GM12875 (cell line): Measurements from ENCODE around the gene RHOBTB3.

ENCODE experiments used
- H3K4me3 ChIP-seq: one replicate; pipeline ENCODE4 v1.5.1; 2011; ENCODE audit warnings: low read depth, low read length, control low read depth
- TF ChIP-seq, protein P1 (sequence below): IDR thresholded peaks from 2 replicates; pipeline ENCODE4 v1.5.1; 2011; ENCODE audit warnings: low read depth, mild to moderate bottlenecking, control low read depth, inconsistent platforms, low read length, moderate library complexity, borderline replicate concordance; ENCODE audit not compliant: insufficient read depth

The RHOBTB3 gene

GRCh38 chr5:95839658-95840057 is 108.5 kb downstream of the RHOBTB3 start:
- TF ChIP-seq, protein P1, sequence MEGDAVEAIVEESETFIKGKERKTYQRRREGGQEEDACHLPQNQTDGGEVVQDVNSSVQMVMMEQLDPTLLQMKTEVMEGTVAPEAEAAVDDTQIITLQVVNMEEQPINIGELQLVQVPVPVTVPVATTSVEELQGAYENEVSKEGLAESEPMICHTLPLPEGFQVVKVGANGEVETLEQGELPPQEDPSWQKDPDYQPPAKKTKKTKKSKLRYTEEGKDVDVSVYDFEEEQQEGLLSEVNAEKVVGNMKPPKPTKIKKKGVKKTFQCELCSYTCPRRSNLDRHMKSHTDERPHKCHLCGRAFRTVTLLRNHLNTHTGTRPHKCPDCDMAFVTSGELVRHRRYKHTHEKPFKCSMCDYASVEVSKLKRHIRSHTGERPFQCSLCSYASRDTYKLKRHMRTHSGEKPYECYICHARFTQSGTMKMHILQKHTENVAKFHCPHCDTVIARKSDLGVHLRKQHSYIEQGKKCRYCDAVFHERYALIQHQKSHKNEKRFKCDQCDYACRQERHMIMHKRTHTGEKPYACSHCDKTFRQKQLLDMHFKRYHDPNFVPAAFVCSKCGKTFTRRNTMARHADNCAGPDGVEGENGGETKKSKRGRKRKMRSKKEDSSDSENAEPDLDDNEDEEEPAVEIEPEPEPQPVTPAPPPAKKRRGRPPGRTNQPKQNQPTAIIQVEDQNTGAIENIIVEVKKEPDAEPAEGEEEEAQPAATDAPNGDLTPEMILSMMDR = no peak
- H3K4me3 ChIP-seq = no peak overlapping the region

GRCh38 chr5:95840956-95841705 is 110.0 kb downstream of the RHOBTB3 start:
- no peak overlapping the region for H3K4me3 ChIP-seq

DNA sequence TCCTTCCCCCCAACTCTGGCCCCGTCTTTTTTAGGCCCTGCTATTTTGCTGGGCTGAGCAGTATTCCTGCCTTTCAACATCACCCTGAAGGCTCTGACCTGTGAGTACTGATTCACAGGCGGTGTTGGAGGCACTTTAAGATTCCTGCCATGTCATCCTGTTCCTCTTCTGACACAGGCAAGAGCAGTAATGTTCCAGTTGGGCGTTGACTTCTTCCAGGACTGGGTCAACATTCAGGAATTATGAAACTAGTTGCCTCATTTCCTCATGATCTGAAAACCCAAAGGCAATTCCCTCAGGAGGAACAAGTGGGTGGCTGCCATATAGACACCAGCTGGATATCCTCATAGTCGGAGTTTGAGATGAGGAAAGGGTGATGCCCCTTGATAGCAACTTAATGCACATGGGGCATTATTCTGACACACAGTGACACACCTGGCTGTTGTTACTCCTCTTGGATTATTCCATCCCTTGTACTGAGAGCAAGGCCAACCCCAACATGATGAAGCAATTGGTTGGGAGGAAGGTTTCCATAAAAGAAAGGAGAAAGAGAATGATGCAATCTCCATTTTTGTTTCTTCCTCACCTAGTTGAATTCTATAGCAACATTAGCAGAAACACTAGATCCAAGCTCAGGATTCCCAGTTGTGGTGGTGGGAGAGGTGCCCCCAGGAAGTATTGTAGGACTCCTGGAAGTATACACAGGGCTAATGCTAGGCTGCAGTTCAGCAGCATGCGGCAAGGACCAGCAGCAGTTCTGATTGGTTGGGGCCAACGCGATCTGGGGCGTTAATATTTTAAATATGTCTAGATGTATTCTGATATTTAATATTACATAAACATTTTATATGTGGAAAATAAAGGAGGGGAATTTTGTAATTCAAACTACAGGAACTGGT is 111.0 kb downstream of the RHOBTB3 start:
- TF ChIP-seq, protein P1 = no peak
- no peak overlapping the region for H3K4me3 ChIP-seq

More at GRCh38 chr5:95840956-95841705, 110.0 kb downstream of the RHOBTB3 start:
- TF ChIP-seq, protein P1 = no peak

GRCh38 chr5:95842854-95843544 is 111.9 kb downstream of the RHOBTB3 start:
- H3K4me3 ChIP-seq = no peak overlapping the region
- TF ChIP-seq, protein P1 = no peak

DNA sequence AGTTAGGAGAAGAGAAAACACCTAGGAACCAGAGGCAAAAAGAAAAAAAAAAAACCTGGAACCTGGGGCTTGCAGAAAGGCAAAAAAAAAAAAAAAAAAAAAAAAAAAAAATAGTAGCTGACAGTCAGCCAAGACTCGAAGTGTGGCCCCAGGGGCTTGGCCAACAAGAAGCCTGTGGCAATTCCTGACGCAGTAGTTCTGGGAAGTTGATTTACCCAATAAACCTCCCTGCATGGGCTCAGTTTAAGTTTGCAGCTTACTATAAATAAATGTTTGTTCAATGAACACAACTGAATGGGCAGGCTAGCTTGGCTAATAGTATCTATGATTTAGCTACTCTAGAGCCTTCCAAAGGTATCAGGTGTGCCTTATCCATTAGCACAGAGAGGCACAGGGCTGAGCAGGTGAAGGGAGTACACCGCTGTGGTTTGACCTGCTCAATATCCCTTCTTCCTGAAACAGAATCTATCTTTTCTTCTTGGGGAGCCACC is 112.6 kb downstream of the RHOBTB3 start:
- TF ChIP-seq, protein P1 = no peak

DNA sequence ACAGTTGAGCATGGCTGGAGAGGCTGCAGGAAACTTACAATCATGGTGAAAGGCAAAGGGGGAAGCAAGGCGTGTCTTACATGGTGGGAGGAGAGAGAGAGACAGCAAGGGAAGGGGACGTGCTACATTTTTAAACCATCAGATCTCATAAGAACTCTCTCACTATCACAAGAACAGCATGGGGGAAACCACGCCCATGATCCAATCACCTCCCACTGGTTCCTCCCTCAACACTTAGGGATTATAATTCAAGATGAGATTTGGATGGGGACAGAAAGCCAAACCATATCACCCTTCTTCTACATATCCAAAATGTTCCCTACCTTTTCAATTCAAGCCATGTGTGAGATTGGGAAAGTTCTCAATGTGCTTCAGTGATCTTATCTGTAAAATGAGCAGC is 114.3 kb downstream of the RHOBTB3 start:
- H3K4me3 ChIP-seq = no peak overlapping the region
- TF ChIP-seq, protein P1 = no peak

More for the DNA sequence above, 112.6 kb downstream of the RHOBTB3 start:
- H3K4me3 ChIP-seq = no peak overlapping the region
